Measurements from ENCODE around the gene EDAR. TPM values are rescaled to one million over a fixed set of nuclear protein-coding genes. Genes with fewer than 3 reads are reported as not detected.

The EDAR gene
- total RNA-seq, 6 donors from 2014 or later: under 0.01 to 0.13 (median 0.09) TPM; not detected in 3

GRCh38 chr2:108845923-108846322 lies 143.1 kb downstream of the EDAR start:
- H3K36me3 ChIP-seq: peaks cover 0 to 2% (median 0%) of the 10 kb centered on the region in 4 donors
- DNase-seq (no peak), ATAC-seq (ENCODE audit: low FRiP score in 2 of 2) (no peak)
- H3K27me3 ChIP-seq: no peaks in the 10 kb centered on the region
- no peak for TF ChIP-seq EP300 (IDR thresholded peaks at IDR 0.05)
- TF ChIP-seq CTCF (IDR thresholded peaks at IDR 0.05): no peak
- H3K9me3 ChIP-seq: no peaks in the 10 kb centered on the region
- no peaks in the 10 kb centered on the region for H3K4me1 ChIP-seq
- no peak overlapping the region for H3K27ac ChIP-seq
- H3K4me3 ChIP-seq: no peak overlapping the region

Small RNA genes lying within 50 kb of the gene (small RNA-seq; reads per million reads assigned to genes)
- gene AC073415.1: 0 reads per million in 4 donors

Other genes starting within 250 kb of the EDAR start
- 10 to 100 TPM in 1 of 6 donors, 1 to 10 TPM in 5; 2.4 to 16.3 (median 3.2) TPM for gene CCDC138, start 202.4 kb downstream of the EDAR start, total RNA-seq
- gene SH3RF3, start 140.0 kb upstream of the EDAR start, total RNA-seq: 10 to 100 TPM in 1 of 6 donors, 1 to 10 TPM in 5; 4.1 to 21.0 (median 8.0) TPM

Data from upper lobe of left lung (tissue), 6 donors.